Naive thymus-derived CD4-positive, alpha-beta T cell (primary cell): ENCODE data around the gene FARP1. TPM values are rescaled to one million over a fixed set of nuclear protein-coding genes. Genes with fewer than 3 reads are reported as not detected.

Experiments
- ATAC-seq: fragments of 150-1000 bp; cut with Tn5 transposase; 2 replicates; pipeline ENCODE4 v1.10.0; 2021; ENCODE audit warnings: mild to moderate bottlenecking, moderate library complexity
- CTCF ChIA-PET: fragments of 350-600 bp; sonication (Branson Sonifier 250); formaldehyde crosslinking; loops from one replicate; lab custom pipeline; 2021; ENCODE audit warnings: antibody characterized with exemption; lab: Charles Lee
- POLR2A ChIA-PET: fragments of 350-600 bp; sonication (Branson Sonifier 250); formaldehyde crosslinking; loops from one replicate; lab custom pipeline; 2021; ENCODE audit warnings: antibody characterized with exemption, inconsistent platforms; lab: Charles Lee
- DNase-seq, 9 donors: peaks; one replicate each; pipeline versions ENCODE4 v3.0.0 to v3.0.0-alpha.2; 2020 to 2022; ENCODE audit warnings: mixed read lengths in 1 of 9
- H3K27ac ChIP-seq: one replicate; pipeline ENCODE4 v1.7.0; 2013; ENCODE audit warnings: mild to moderate bottlenecking, low read depth, low read length, moderate library complexity
- H3K27me3 ChIP-seq, 2 donors: one replicate each; pipeline ENCODE4 v1.7.0; 2013; ENCODE audit warnings: low read length in 2 of 2, mild to moderate bottlenecking in 2 of 2, moderate library complexity in 2 of 2; ENCODE audit not compliant: control insufficient read depth in 2 of 2, insufficient read depth in 2 of 2
- H3K36me3 ChIP-seq, 3 experiments: 1 replicate in 2 of 3; 2 replicates in 1 of 3; pipeline ENCODE4 v1.7.0; 2013; ENCODE audit warnings: low read length in 3 of 3, mild to moderate bottlenecking in 3 of 3, moderate library complexity in 1 of 3; ENCODE audit not compliant: insufficient read depth in 3 of 3, control insufficient read depth in 2 of 3
- H3K4me1 ChIP-seq, 2 donors: one replicate each; pipeline ENCODE4 v1.7.0; 2013; ENCODE audit warnings: low read length in 2 of 2, mild to moderate bottlenecking in 2 of 2, moderate library complexity in 1 of 2; ENCODE audit not compliant: control insufficient read depth in 2 of 2, insufficient read depth in 2 of 2
- H3K4me3 ChIP-seq: 2 replicates; pipeline ENCODE4 v1.7.0; 2013; ENCODE audit warnings: mild to moderate bottlenecking, low read length
- H3K9me3 ChIP-seq, 3 experiments: 1 replicate in 2 of 3; 2 replicates in 1 of 3; pipeline ENCODE4 v1.7.0; 2013; ENCODE audit warnings: low read length in 3 of 3; ENCODE audit not compliant: control insufficient read depth in 2 of 3
- H3K27ac Mint-ChIP-seq, 9 donors: one replicate each; pipeline ENCODE4 v1.8.0; 2020 to 2022; ENCODE audit warnings: mixed read lengths in 9 of 9, mild to moderate bottlenecking in 8 of 9, moderate library complexity in 5 of 9, inconsistent platforms in 2 of 9
- H3K27me3 Mint-ChIP-seq, 5 donors: one replicate each; pipeline ENCODE4 v1.8.0; 2021 to 2022; ENCODE audit warnings: mixed read lengths in 5 of 5, mild to moderate bottlenecking in 1 of 5
- H3K36me3 Mint-ChIP-seq, 5 donors: one replicate each; pipeline ENCODE4 v1.8.0; 2020 to 2022; ENCODE audit warnings: mixed read lengths in 5 of 5, mild to moderate bottlenecking in 3 of 5, inconsistent platforms in 1 of 5
- H3K4me1 Mint-ChIP-seq, 7 donors: one replicate each; pipeline ENCODE4 v1.8.0; 2020 to 2022; ENCODE audit warnings: mixed read lengths in 7 of 7, mild to moderate bottlenecking in 3 of 7, inconsistent platforms in 1 of 7
- H3K4me3 Mint-ChIP-seq, 10 donors: one replicate each; pipeline ENCODE4 v1.8.0; 2020 to 2022; ENCODE audit warnings: mild to moderate bottlenecking in 10 of 10, mixed read lengths in 10 of 10, moderate library complexity in 6 of 10, inconsistent platforms in 2 of 10
- H3K9me3 Mint-ChIP-seq, 11 donors: one replicate each; pipeline ENCODE4 v1.8.0; 2020 to 2022; ENCODE audit warnings: mixed read lengths in 11 of 11, mild to moderate bottlenecking in 4 of 11, inconsistent platforms in 1 of 11, moderate library complexity in 1 of 11
- intact Hi-C, 2 donors: fragments of 100-400 bp; cut with micrococcal nuclease; formaldehyde crosslinking; loops; one replicate each; pipeline ENCODE4 v1.15.1; 2023
- polyA plus RNA-seq, 2 donors: library from polyadenylated mRNA; unstranded; fragments of 300-500 nt; fragmentation: Illumina TruSeq; gene quantifications; one replicate each; pipeline ENCODE4 v1.2.3, GENCODE V29; 2021
- total RNA-seq, 6 experiments: library from RNA in 5 of 6; stranded (reverse) in 5 of 6; gene quantifications; 1 replicate in 5 of 6; 2 replicates in 1 of 6; pipeline ENCODE4 v1.2.3 and lab custom pipeline; 2021 to 2026

FARP1 gene
- total and polyA plus RNA-seq, 7 experiments from 2014 or later: 0.19 to 1.1 (median 0.60) TPM

DNA sequence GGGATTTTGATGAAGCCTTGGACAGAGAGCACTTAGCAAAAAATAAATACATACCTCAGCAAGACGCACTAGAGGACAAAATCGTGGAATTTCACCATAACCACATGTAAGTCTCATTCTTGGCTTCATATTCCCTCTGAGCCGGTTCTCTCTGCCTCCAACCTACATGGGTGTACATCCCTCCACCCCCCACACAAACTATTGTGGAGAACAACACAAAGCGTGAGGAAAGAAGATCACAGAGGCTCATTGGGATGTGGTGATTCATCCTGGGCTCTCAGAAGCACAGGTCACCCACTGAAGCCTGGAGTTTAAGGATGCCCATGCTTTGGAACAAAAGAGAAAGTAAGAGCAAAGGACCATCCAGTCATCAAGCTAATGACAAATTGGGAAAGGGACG, 241.8 kb downstream of the FARP1 start:
- CTCF ChIA-PET: no interaction called here
- H3K27me3 Mint-ChIP-seq: peaks cover 7 to 15% (median 12%) of the 10 kb centered on the region in 5 donors
- no peak overlapping the region for H3K27ac ChIP-seq
- DNase-seq: no peak
- intact Hi-C loops: no loop called here
- no peak overlapping the region for H3K4me3 ChIP-seq
- H3K9me3 Mint-ChIP-seq: no peaks in the 10 kb centered on the region
- no peaks in the 10 kb centered on the region for H3K36me3 ChIP-seq
- no peak for ATAC-seq
- H3K27me3 ChIP-seq: peaks cover 0 to 2% of the 10 kb centered on the region in 2 donors
- H3K36me3 Mint-ChIP-seq: no peaks in the 10 kb centered on the region
- POLR2A ChIA-PET: no interaction called here
- H3K27ac Mint-ChIP-seq: no peak overlapping the region
- H3K9me3 ChIP-seq: no peaks in the 10 kb centered on the region
- no peak overlapping the region for H3K4me3 Mint-ChIP-seq
- no peaks in the 10 kb centered on the region for H3K4me1 Mint-ChIP-seq
- no peaks in the 10 kb centered on the region for H3K4me1 ChIP-seq

- Histone ChIP-seq H3K27me3 (peaks cover 0 to 2% of the 10 kb centered on the region in 2 donors), H3K4me3 (no peak overlapping the region), H3K36me3 (no peaks in the 10 kb centered on the region), H3K4me1 (no peaks in the 10 kb centered on the region), H3K27ac (no peak overlapping the region), H3K9me3 (no peaks in the 10 kb centered on the region)
- no peak for DNase-seq
- POLR2A ChIA-PET: no interaction called here
- Mint-ChIP-seq H3K27ac (no peak overlapping the region), H3K9me3 (no peaks in the 10 kb centered on the region), H3K27me3 (peaks cover 7 to 15% (median 12%) of the 10 kb centered on the region in 5 donors), H3K4me1 (no peaks in the 10 kb centered on the region), H3K36me3 (no peaks in the 10 kb centered on the region), H3K4me3 (no peak overlapping the region)
- CTCF ChIA-PET: no interaction called here
- intact Hi-C loops: no loop called here
- ATAC-seq: no peak
Measured at GRCh38 chr13:98385606-98386005, 242.7 kb downstream of the FARP1 start.

DNA sequence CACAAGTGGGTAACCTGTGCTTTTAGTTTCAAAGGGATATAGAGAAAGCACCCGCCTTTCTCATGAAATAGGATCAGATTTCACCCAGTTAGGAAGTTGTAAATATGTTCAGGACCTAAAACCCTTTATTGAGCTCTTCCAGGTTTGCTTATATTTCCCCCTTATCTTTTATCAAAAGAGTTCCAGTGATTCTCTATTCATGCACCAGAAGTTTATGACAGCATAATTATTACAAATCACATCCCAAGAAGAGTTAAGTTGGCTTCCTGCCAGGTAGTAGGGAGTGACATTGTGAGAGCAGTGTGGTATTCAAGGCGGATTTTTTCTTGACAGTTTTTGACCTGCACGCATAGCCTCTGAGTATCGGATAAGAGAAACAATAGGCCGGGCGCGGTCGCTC, 243.7 kb downstream of the FARP1 start:
- Mint-ChIP-seq H3K4me1 (no peaks in the 10 kb centered on the region), H3K27ac (no peak overlapping the region), H3K36me3 (no peaks in the 10 kb centered on the region), H3K27me3 (peaks cover 4 to 18% (median 12%) of the 10 kb centered on the region in 5 donors), H3K9me3 (no peaks in the 10 kb centered on the region), H3K4me3 (no peak overlapping the region)
- Histone ChIP-seq H3K36me3 (no peaks in the 10 kb centered on the region), H3K9me3 (no peaks in the 10 kb centered on the region), H3K4me1 (no peaks in the 10 kb centered on the region), H3K4me3 (no peak overlapping the region), H3K27me3 (peaks cover 0 to 2% of the 10 kb centered on the region in 2 donors), H3K27ac (no peak overlapping the region)
- intact Hi-C loops: no loop called here
- ATAC-seq: no peak
- DNase-seq: no peak
- ChIA-PET POLR2A (no interaction called here), CTCF (interaction anchor here (0.6 kb wide), 1 partner anchor 217 kb away, joined by 3 read pairs; no protein-coding TSS in a partner anchor)

- Histone ChIP-seq H3K9me3 (no peaks in the 10 kb centered on the region), H3K36me3 (no peaks in the 10 kb centered on the region), H3K27ac (no peak overlapping the region), H3K27me3 (peaks cover 0 to 2% of the 10 kb centered on the region in 2 donors), H3K4me3 (no peak overlapping the region), H3K4me1 (no peaks in the 10 kb centered on the region)
- peaks cover 0 to 14% (median 6%) of the 10 kb centered on the region in 5 donors for H3K27me3 Mint-ChIP-seq
- H3K36me3 Mint-ChIP-seq: no peaks in the 10 kb centered on the region
- H3K4me3 Mint-ChIP-seq: no peak overlapping the region
- H3K27ac Mint-ChIP-seq: no peak overlapping the region
- ATAC-seq (no peak), DNase-seq (no peak)
- intact Hi-C loops: no loop called here
- ChIA-PET CTCF (no interaction called here), POLR2A (no interaction called here)
- no peaks in the 10 kb centered on the region for H3K4me1 Mint-ChIP-seq
- H3K9me3 Mint-ChIP-seq: no peaks in the 10 kb centered on the region
Measured at GRCh38 chr13:98389319-98389718, 246.4 kb downstream of the FARP1 start.

DNA sequence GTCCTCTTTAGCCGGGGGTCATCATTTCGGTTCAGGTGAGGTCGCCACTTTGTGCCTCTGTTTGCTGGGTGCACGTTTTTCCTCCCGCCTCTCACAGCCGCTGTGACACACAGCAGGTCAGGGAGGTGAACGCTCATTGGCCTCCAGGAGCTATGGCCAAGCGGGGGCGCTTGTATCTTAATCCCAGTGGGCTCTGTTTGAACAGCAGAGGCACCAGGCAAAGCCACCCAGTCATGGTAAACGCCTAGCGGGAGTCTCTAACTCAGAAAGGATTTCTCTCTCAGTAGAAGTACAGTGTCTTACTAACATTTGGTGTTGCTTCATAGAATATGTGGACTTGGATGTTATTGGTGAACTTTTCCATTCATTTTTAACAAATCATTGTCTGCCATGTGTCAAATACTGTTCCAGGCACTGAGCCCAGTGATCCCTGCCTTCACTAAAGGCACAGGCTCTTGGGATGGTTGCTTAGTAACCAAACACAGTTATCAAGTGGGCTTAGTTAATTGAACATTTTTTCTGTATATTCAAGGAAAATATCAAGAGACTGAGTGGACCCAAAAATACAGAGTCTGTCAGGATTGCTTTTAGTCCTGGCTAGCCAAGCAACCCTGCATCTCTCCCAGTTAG, 247.3 kb downstream of the FARP1 start:
- no peaks in the 10 kb centered on the region for H3K9me3 Mint-ChIP-seq
- Histone ChIP-seq H3K4me1 (no peaks in the 10 kb centered on the region), H3K36me3 (no peaks in the 10 kb centered on the region), H3K27ac (no peak overlapping the region), H3K27me3 (peaks cover 0 to 2% of the 10 kb centered on the region in 2 donors), H3K4me3 (no peak overlapping the region), H3K9me3 (no peaks in the 10 kb centered on the region)
- no peaks in the 10 kb centered on the region for H3K4me1 Mint-ChIP-seq
- ATAC-seq (no peak), DNase-seq (no peak)
- H3K27me3 Mint-ChIP-seq: peaks cover 0 to 5% (median 3%) of the 10 kb centered on the region in 5 donors
- no peaks in the 10 kb centered on the region for H3K36me3 Mint-ChIP-seq
- ChIA-PET CTCF (no interaction called here), POLR2A (no interaction called here)
- intact Hi-C loops: no loop called here
- H3K4me3 Mint-ChIP-seq: no peak overlapping the region
- H3K27ac Mint-ChIP-seq: no peak overlapping the region

- no peaks in the 10 kb centered on the region for H3K36me3 ChIP-seq
- POLR2A ChIA-PET: no interaction called here
- H3K4me3 ChIP-seq: no peak overlapping the region
- no peak for DNase-seq
- no peak for ATAC-seq
- no peaks in the 10 kb centered on the region for H3K9me3 Mint-ChIP-seq
- H3K9me3 ChIP-seq: no peaks in the 10 kb centered on the region
- H3K36me3 Mint-ChIP-seq: no peaks in the 10 kb centered on the region
- H3K27me3 Mint-ChIP-seq: peaks cover 0 to 12% (median 0%) of the 10 kb centered on the region in 5 donors
- H3K4me1 Mint-ChIP-seq: no peaks in the 10 kb centered on the region
- no peaks in the 10 kb centered on the region for H3K27me3 ChIP-seq
- CTCF ChIA-PET: no interaction called here
- no peak overlapping the region for H3K27ac ChIP-seq
- intact Hi-C loops: no loop called here
- H3K4me1 ChIP-seq: no peaks in the 10 kb centered on the region
- H3K27ac Mint-ChIP-seq: no peak overlapping the region
- H3K4me3 Mint-ChIP-seq: no peak overlapping the region
Measured at GRCh38 chr13:98393873-98394272, 251.0 kb downstream of the FARP1 start.

GRCh38 chr13:98394820-98395510, 252.1 kb downstream of the FARP1 start:
- Histone ChIP-seq H3K27me3 (no peaks in the 10 kb centered on the region), H3K4me3 (no peak overlapping the region), H3K27ac (no peak overlapping the region), H3K4me1 (no peaks in the 10 kb centered on the region), H3K9me3 (no peaks in the 10 kb centered on the region), H3K36me3 (no peaks in the 10 kb centered on the region)
- ATAC-seq (no peak), DNase-seq (no peak)
- Mint-ChIP-seq H3K36me3 (no peaks in the 10 kb centered on the region), H3K4me1 (no peaks in the 10 kb centered on the region), H3K4me3 (no peak overlapping the region), H3K27ac (no peak overlapping the region), H3K27me3 (peaks cover 0 to 12% (median 0%) of the 10 kb centered on the region in 5 donors), H3K9me3 (no peaks in the 10 kb centered on the region)
- ChIA-PET POLR2A (no interaction called here), CTCF (no interaction called here)
- intact Hi-C loops: no loop called here
